OCI-LY7 (cell line): ENCODE results near the gene ROBO2. TPM values are rescaled to one million over a fixed set of nuclear protein-coding genes. Genes with fewer than 3 reads are reported as not detected.

Experiments used
- BruUV-seq: library from RNA; stranded (reverse); fragments of 400-500 nt; replicated peaks from 2 replicates; lab custom pipeline; 2021; lab: Mats Ljungman, UMichigan
- CTCF ChIA-PET: fragments of 300-600 bp; sonication (Branson Sonifier 250); formaldehyde crosslinking; loops from one replicate; lab custom pipeline; 2022; ENCODE audit warnings: antibody characterized with exemption; ENCODE audit not compliant: unreplicated experiment; lab: Charles Lee
- POLR2A ChIA-PET: fragments of 300-600 bp; sonication (Branson Sonifier 250); formaldehyde crosslinking; loops from one replicate; lab custom pipeline; 2022; ENCODE audit warnings: antibody characterized with exemption; lab: Charles Lee
- DNase-seq: peaks from one replicate; pipeline ENCODE4 v3.0.0-alpha.2; 2015; ENCODE audit warnings: low spot score
- H2AFZ ChIP-seq: fragments of 200-600 bp; sonication (generic), shearing (Covaris generic); 2 replicates; pipeline ENCODE4 v1.6.1; 2014; ENCODE audit warnings: mild to moderate bottlenecking, antibody characterized with exemption, low read length, moderate library complexity
- H3K27ac ChIP-seq: fragments of 200-600 bp; sonication (generic); 2 replicates; pipeline ENCODE4 v1.5.1; 2014; ENCODE audit warnings: mixed run types, low read depth, mild to moderate bottlenecking, moderate library complexity, low read length, inconsistent platforms; ENCODE audit not compliant: poor library complexity, severe bottlenecking
- H3K36me3 ChIP-seq: fragments of 200-600 bp; sonication (generic); 2 replicates; pipeline ENCODE4 v1.6.1; 2014; ENCODE audit warnings: mild to moderate bottlenecking, antibody characterized with exemption, low read length, moderate library complexity, mixed read lengths; ENCODE audit not compliant: insufficient read depth
- H3K4me1 ChIP-seq: fragments of 200-600 bp; sonication (generic); 2 replicates; pipeline ENCODE4 v1.5.1; 2014; ENCODE audit warnings: mild to moderate bottlenecking, low read length; ENCODE audit not compliant: insufficient read depth, poor library complexity, severe bottlenecking
- H3K4me2 ChIP-seq: fragments of 200-600 bp; sonication (generic); 2 replicates; pipeline ENCODE4 v1.6.1; 2014; ENCODE audit warnings: mild to moderate bottlenecking, low read length
- H3K4me3 ChIP-seq: fragments of 200-600 bp; sonication (generic); 2 replicates; pipeline ENCODE4 v1.5.1; 2014; ENCODE audit warnings: mild to moderate bottlenecking, low read depth, low read length; ENCODE audit not compliant: poor library complexity, severe bottlenecking
- H3K79me2 ChIP-seq: fragments of 200-600 bp; sonication (generic); 2 replicates; pipeline ENCODE4 v1.6.1; 2016; ENCODE audit warnings: low read depth, mild to moderate bottlenecking, low read length, moderate library complexity, mixed read lengths; ENCODE audit not compliant: insufficient read depth
- H3K9me2 ChIP-seq: fragments of 200-600 bp; sonication (generic); 2 replicates; pipeline ENCODE4 v1.6.1; 2016; ENCODE audit warnings: mild to moderate bottlenecking, low read length, mixed read lengths; ENCODE audit not compliant: insufficient read depth
- H3K9me3 ChIP-seq: fragments of 200-600 bp; sonication (generic); 2 replicates; pipeline ENCODE4 v1.6.1; 2014; ENCODE audit warnings: mild to moderate bottlenecking, mixed run types, low read length, mixed read lengths
- H4K20me1 ChIP-seq: fragments of 200-600 bp; sonication (generic); 2 replicates; pipeline ENCODE4 v1.6.1; 2014; ENCODE audit warnings: mild to moderate bottlenecking, antibody characterized with exemption, low read length, moderate library complexity, mixed read lengths; ENCODE audit not compliant: insufficient read depth
- CTCF ChIP-seq: fragments of 200-600 bp; sonication (generic); conservative IDR thresholded peaks from 2 replicates; pipeline ENCODE4 v1.5.1; 2014; ENCODE audit warnings: mild to moderate bottlenecking, antibody characterized with exemption, low read length, moderate library complexity, mixed read lengths
- EZH2phosphoT487 ChIP-seq: fragments of 200-600 bp; sonication (generic); IDR thresholded peaks from 2 replicates; pipeline ENCODE4 v1.6.1; 2018; ENCODE audit warnings: low read depth, borderline replicate concordance, mild to moderate bottlenecking, mixed run types, antibody characterized with exemption, low read length, moderate library complexity, mixed read lengths
- intact Hi-C: fragments of 100-400 bp; cut with micrococcal nuclease; formaldehyde crosslinking; loops from one replicate; pipeline ENCODE4 v1.10.0; 2022; ENCODE audit not compliant: unreplicated experiment
- total RNA-seq, 2 experiments: library from RNA; depleted of rRNA in 1 of 2; stranded (reverse); fragments of >200 nt in 1 of 2; shearing (Covaris generic) in 1 of 2; gene quantifications; 2 replicates each; pipeline ENCODE4 v1.2.3, GENCODE V29; 2014 to 2022

Gene ROBO2
- total RNA-seq, 2 experiments from 2014 or later = 0.06 to 4.8 TPM

GRCh38 chr3:77028005-77028404 is 11.9 kb upstream of the ROBO2 start:
- TF ChIP-seq EZH2phosphoT487 (no peak), CTCF (no peak)
- CTCF ChIA-PET = no interaction called here
- Histone ChIP-seq H3K36me3 (no peaks in the 10 kb centered on the region), H3K27ac (no peak overlapping the region), H3K9me2 (no peaks in the 10 kb centered on the region), H3K4me1 (no peaks in the 10 kb centered on the region), H3K4me3 (no peak overlapping the region), H4K20me1 (no peaks in the 10 kb centered on the region), H3K79me2 (no peaks in the 10 kb centered on the region), H2AFZ (no peak overlapping the region), H3K4me2 (no peak overlapping the region), H3K9me3 (no peaks in the 10 kb centered on the region)
- intact Hi-C loops = no loop called here
- no peak for DNase-seq
- POLR2A ChIA-PET = no interaction called here
- BruUV-seq = no TSS peak

GRCh38 chr3:77038468-77038929 is 1.4 kb upstream of the ROBO2 start:
- no TSS peak for BruUV-seq
- no peaks in the 10 kb centered on the region for H3K36me3 ChIP-seq
- H3K79me2 ChIP-seq = no peaks in the 10 kb centered on the region
- no peak overlapping the region for H3K4me3 ChIP-seq
- no peaks in the 10 kb centered on the region for H4K20me1 ChIP-seq
- no peak overlapping the region for H3K4me2 ChIP-seq
- intact Hi-C loops = no loop called here
- no peak for DNase-seq
- no peak overlapping the region for H2AFZ ChIP-seq
- no peaks in the 10 kb centered on the region for H3K9me2 ChIP-seq
- H3K9me3 ChIP-seq = no peaks in the 10 kb centered on the region
- ChIA-PET CTCF (no interaction called here), POLR2A (no interaction called here)
- TF ChIP-seq EZH2phosphoT487 = no peak
- 0 out of 2 replicates have a peak, but pooled peaks have one; percentile 10 for TF ChIP-seq CTCF
- H3K4me1 ChIP-seq = no peaks in the 10 kb centered on the region
- no peak overlapping the region for H3K27ac ChIP-seq

GRCh38 chr3:77038930-77039605 is 831 bp upstream of the ROBO2 start:
- no TSS peak for BruUV-seq
- Histone ChIP-seq H3K4me3 (no peak overlapping the region), H3K9me3 (no peaks in the 10 kb centered on the region), H3K79me2 (no peaks in the 10 kb centered on the region), H3K36me3 (no peaks in the 10 kb centered on the region), H3K9me2 (no peaks in the 10 kb centered on the region), H3K27ac (no peak overlapping the region), H3K4me2 (no peak overlapping the region), H3K4me1 (no peaks in the 10 kb centered on the region), H2AFZ (no peak overlapping the region), H4K20me1 (no peaks in the 10 kb centered on the region)
- POLR2A ChIA-PET = no interaction called here
- TF ChIP-seq EZH2phosphoT487 (no peak), CTCF (no peak)
- CTCF ChIA-PET = no interaction called here
- no peak for DNase-seq
- intact Hi-C loops = no loop called here
